DLD1 (cell line): ENCODE data around the gene NFIB.

ENCODE experiments used
- in situ Hi-C: cut with HindIII; loops from 2 replicates; pipeline ENCODE4 v1.10.0; 2017; ENCODE audit warnings: low sequenced_read_pairs

The NFIB gene

GRCh38 chr9:14249527-14249926, 64.4 kb downstream of the NFIB start:
- in situ Hi-C loops = no loop called here

GRCh38 chr9:14248149-14248548, 65.8 kb downstream of the NFIB start:
- in situ Hi-C loops = no loop called here

- in situ Hi-C loops = no loop called here
Measured at GRCh38 chr9:14247577-14247976, 66.4 kb downstream of the NFIB start.

DNA sequence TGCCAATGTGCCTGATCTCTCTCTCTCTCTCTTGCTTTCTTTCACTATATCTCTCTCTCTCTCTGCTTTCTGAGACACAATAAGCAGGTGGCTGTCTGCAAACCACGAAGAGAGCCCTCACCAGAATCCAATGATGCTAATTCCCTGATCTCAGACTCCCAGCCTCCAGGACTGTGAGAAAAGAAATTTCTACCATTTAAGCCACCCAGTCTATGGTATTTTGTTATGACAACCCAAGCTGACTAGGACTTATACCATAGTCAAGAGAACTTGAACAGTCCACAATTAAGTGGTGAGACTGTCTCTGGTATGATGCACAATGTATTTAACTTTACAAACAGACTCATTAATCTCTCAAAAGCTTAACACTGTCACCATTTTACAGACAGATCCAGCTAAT, 67.0 kb downstream of the NFIB start:
- in situ Hi-C loops = no loop called here

GRCh38 chr9:14245901-14246525, 67.9 kb downstream of the NFIB start:
- in situ Hi-C loops = no loop called here

DNA sequence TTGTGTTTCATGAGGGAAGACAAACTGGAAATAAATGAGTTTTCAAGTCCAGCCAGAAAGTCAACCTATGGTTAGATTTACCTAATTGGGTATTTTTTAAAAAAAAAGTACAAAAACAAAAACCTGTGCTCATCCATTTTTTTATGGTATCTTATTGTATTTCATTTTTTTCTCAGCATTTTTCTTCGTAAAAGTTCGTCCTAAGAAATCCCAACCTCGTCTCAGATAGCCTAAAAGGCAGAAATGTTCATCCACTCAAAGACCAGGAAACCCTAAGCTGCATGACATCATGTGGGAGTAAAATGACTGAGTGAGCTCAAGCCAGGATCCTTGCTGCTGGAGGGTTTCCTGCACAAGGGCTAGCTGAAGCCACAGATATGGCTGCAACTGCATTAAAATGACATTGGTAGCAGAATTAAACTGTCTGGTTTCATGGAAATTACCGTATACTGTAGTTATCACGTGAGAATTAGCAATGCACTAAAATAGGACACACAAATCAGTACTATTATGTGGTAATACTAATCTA, 70.4 kb downstream of the NFIB start:
- in situ Hi-C loops = no loop called here

GRCh38 chr9:14242150-14242805, 71.7 kb downstream of the NFIB start:
- in situ Hi-C loops = no loop called here

DNA sequence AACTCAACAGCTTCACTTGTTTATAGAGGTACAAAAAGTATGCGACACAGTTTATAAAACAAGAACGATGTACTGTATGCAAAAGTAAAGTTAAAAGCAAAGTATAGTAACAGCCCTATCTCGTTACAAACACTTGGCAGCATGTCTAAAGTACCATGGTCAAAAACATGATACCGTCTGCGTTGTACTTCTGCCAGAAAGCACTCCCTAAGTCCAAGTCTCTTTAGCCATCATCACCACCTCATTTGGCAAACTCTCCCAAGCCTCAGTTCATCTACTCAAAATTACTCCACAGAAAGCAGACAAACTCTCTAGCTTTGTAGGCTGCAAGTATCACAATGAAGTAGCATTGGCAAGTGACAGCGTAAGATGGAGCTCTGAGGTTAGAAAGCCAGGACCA, 73.4 kb downstream of the NFIB start:
- in situ Hi-C loops = no loop called here

DNA sequence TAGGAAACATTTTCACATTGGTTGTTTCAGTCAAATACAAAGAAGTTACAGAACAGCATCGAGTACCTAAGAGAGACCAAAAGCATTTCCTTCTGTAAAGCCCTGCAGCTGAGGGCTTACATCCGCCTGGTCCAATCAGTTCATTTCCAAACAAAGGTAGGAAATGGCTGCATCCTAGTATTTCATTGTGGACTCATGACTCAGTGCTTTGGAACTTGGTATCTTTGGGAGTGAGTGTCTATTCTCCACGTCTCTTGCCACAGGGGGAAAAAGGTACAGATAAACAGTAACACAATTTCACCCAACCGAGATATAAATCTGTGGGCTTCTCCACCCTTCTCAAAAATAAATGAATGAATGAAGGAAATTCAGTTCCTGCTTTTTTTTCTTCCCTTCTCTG, 75.4 kb downstream of the NFIB start:
- in situ Hi-C loops = no loop called here

DNA sequence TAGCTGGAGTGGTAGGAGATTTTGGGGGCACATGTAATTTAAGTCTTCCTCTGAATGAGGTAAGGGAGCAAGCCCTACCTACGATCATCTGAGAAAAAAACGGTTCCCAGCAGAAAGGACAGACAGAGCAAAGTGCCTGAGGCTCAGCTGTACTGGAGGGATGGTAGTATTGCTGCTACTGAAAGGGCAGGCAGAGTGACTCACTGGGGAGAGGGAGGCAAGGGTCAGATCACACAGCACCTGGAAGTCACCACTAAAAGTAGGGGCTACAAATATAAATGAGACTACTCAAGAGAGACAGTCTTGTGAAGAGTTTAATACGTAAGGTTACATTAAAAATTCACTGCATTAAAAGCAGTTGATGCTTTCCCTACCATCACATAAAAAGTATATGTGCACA, 75.9 kb downstream of the NFIB start:
- in situ Hi-C loops = no loop called here

DNA sequence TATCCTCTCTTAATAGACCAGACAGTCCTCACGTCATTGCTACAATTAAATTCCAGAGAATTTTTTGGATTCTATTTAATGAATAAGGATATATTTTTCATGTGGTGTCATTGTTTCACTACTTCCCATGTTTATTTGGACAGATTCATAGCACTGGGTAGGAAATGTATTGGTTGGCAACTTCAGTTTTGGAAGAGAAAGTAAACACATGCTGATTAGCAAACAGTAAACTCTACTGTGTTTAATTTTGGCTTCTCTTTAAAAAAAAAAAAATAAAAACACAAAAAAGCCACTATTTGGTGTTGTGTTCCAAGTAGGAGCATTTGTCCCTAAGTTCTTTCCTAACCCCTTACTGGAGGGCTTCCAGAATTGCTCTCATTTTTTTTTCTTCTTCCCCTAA, 77.3 kb downstream of the NFIB start:
- in situ Hi-C loops = no loop called here

- in situ Hi-C loops = no loop called here
Measured at GRCh38 chr9:14232111-14232510, 81.8 kb downstream of the NFIB start.

DNA sequence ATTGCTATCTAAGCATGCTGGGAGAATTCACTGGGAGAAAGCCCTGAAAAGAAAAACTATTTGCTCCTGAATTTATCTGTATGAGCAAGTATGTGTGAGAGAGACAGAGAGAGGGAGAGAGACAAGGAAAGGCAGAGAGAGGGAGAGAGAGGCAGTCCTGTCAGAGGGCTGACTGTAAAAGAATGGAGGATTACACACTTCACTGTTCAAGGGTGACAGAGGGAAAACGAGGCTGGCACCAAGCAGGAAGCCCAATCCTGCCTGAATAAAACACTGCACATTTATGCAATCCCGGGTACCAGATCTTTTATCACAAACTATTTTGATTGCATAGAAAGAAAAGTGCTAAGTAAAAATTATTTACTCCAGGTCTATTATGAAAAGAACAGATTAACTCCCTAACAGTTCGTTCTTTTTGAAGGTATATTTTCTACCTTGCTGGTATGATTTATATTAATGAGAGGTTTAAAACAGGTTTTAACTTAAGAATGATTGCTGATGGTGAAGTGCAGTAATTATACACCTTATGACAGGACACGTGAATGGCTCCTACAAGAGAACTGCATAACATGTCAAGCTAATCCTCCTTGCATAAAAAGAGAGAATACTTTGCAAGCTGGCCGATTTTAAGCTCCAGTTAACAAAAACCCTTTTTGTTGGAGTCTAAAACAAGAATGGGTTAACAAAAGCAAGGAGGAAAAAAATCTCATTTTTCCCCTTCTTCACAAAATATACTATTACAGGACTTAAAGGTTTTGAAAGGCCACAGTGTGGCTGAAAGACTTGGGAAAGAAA, 82.5 kb downstream of the NFIB start:
- in situ Hi-C loops = no loop called here

- in situ Hi-C loops = no loop called here
Measured at GRCh38 chr9:14228602-14229001, 85.3 kb downstream of the NFIB start.

DNA sequence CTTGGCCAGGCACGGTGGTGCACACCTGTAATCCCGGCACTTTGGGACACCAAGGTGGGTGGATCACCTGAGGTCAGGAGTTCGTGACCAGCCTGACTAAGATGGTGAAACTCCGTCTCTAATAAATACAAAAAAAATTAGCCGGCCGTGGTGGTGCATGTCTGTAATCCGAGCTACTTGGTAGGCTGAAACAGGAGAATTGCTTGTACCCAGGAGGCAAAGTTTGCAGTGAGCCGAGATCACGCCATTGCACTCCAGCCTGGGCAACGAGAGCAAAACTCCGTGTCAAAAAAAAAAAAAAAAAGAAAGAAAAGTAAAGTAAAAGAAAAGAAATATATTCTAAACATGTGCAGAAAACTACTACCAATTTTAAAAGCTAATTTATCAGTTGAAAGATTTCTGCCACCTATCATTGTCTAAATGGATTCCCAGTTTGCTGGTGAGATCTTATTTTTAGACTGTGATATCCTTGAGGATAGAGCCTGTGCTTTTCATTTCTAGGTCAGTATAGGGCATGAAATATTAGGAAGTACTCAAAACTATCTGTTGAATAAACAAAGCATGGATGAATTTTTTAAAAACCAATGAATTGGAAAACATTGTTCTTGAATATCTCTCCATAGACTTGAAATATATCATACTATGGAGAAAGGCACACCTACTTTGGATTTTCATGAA, 86.9 kb downstream of the NFIB start:
- in situ Hi-C loops = no loop called here

DNA sequence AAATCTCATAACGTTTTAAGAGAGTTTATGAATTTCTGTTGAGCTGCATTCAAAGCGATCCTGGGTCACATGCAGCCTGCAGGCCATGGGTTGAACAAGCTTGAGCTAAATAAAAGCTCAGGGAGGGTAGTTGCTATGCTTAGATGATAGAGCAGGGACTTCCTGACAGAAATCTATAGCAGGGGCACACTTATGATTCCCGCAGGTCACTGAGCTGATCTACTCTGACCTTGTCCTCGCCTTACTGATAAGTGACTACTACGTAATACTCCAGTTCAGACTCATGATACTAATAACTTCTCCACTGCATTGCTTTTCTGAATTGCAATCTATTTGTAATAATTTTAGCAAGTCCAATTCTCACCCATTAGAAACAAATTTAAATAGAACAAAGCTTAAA, 90.9 kb downstream of the NFIB start:
- in situ Hi-C loops = no loop called here

GRCh38 chr9:14222149-14222835, 91.6 kb downstream of the NFIB start:
- in situ Hi-C loops = no loop called here

DNA sequence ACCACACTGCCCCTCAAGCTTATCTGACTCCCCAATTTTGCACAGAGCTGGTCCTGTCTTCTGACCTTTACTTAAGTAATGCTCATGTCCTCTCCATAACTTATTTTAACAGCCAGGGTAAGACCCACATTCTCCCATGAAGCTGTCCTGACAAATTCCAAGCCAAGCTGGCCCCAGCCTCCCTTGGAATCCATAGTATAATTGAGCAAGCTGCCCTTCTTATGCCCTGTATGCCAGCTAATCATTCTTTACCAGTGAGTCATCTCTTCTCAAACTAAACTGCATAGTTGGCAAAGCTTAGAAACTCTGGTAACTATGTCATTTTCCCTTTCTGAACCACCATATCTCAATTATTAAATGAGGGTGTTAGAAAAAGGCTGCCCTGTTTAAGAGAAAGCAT, 92.4 kb downstream of the NFIB start:
- in situ Hi-C loops = no loop called here

DNA sequence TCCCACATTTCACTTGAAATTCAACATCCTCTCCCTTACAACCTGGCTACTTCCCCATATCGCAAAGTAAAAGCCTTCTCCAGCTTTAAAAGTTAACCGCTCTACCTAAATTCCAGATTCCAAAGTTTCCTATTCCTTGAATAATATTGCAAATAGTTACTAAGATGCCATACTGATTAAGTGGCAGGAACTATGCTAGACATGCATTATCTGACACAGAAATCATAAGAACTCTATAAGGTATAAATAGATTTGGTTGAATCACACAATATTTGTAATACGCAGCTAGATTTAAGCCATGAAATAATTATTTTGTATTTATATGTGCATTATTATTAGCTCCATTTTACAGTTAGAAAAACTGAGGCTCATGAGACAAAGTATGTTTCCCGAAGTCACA, 92.8 kb downstream of the NFIB start:
- in situ Hi-C loops = no loop called here

DNA sequence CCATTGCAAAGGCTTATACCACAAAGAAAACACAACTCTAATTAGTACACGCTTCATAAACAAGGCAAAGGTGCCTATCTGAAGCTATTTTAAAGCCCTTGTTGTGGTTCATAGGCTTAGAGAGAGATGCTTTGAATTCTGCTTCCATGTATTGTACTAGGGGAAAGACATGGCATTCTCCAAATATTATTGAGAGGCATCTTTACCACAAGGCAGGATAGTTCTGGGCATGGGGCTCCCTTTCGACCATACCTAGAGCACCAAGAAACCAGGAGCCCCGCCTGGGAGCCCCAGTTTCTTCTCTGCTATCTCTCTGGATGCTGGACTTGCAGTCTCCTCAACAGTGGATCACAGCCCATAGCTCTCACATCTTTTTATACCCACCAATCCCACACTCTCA, 93.7 kb downstream of the NFIB start:
- in situ Hi-C loops = no loop called here

GRCh38 chr9:14219850-14220249, 94.1 kb downstream of the NFIB start:
- in situ Hi-C loops = no loop called here
